Esophagus muscularis mucosa (tissue), 4 donors: Measurements from ENCODE around the gene RXRA. TPM values are rescaled to one million over a fixed set of nuclear protein-coding genes. Genes with fewer than 3 reads are reported as not detected.
A peak's percentile ranks its signal among the peaks of the same experiment; 100 is the strongest.

ENCODE experiments used
- DNase-seq: peaks from one replicate; pipeline ENCODE4 v3.0.0-alpha.2; 2017; ENCODE audit errors: extremely low spot score
- H3K27ac ChIP-seq, 4 donors: fragments of 200-600 bp; sonication (generic); replicated peaks in 1 of 4; 1 replicate in 3 of 4; 2 replicates in 1 of 4; pipeline ENCODE4 v1.5.1; 2016 to 2019; ENCODE audit warnings: mild to moderate bottlenecking in 1 of 4
- H3K27me3 ChIP-seq, 4 donors: fragments of 200-600 bp; sonication (generic); one replicate each; pipeline versions ENCODE4 v1.5.1 to v1.6.0; 2016 to 2019
- H3K36me3 ChIP-seq, 4 donors: fragments of 200-600 bp; sonication (generic); one replicate each; pipeline ENCODE4 v1.5.1; 2016 to 2019
- H3K4me1 ChIP-seq, 4 donors: fragments of 200-600 bp; sonication (generic); one replicate each; pipeline ENCODE4 v1.5.1; 2016 to 2019
- H3K4me3 ChIP-seq, 4 donors: fragments of 200-600 bp; sonication (generic); 1 replicate in 2 of 4; 2 replicates in 2 of 4; pipeline ENCODE4 v1.5.1; 2016 to 2019; ENCODE audit warnings: mild to moderate bottlenecking in 4 of 4, moderate library complexity in 1 of 4
- H3K9me3 ChIP-seq, 4 donors: fragments of 200-600 bp; sonication (generic); 1 replicate in 3 of 4; 2 replicates in 1 of 4; pipeline ENCODE4 v1.5.1; 2016 to 2019
- CTCF ChIP-seq, 3 experiments: fragments of 200-600 bp in 2 of 3; fragments of 450-650 bp in 1 of 3; sonication (generic) in 2 of 3; IDR thresholded peaks; one replicate each; pipeline ENCODE4 v1.5.1; 2017 to 2019; ENCODE audit warnings: antibody characterized with exemption in 3 of 3, mild to moderate bottlenecking in 2 of 3, moderate library complexity in 1 of 3
- EP300 ChIP-seq: sonication (generic); formaldehyde crosslinking; IDR thresholded peaks from one replicate; pipeline ENCODE4 v1.6.1; 2017; ENCODE audit warnings: antibody characterized with exemption
- POLR2A ChIP-seq: fragments of 450-650 bp; IDR thresholded peaks from one replicate; pipeline ENCODE4 v1.6.1; 2017; ENCODE audit warnings: antibody characterized with exemption, moderate library complexity, mild to moderate bottlenecking, low read depth
- POLR2AphosphoS5 ChIP-seq, 2 donors: sonication (generic); formaldehyde crosslinking; IDR thresholded peaks; one replicate each; pipeline ENCODE4 v1.6.1; 2017; ENCODE audit warnings: antibody characterized with exemption in 2 of 2
- WGBS: methylation state at CpG from one replicate; pipeline ENCODE4 v1.1.5; 2018; 5-methylcytosine and 5-hydroxymethylcytosine counted together
- intact Hi-C: fragments of 100-400 bp; cut with DNase I; formaldehyde crosslinking; loops from one replicate; pipeline ENCODE4 v1.15.1; 2023
- total RNA-seq, 4 donors: library from RNA; depleted of rRNA; stranded (reverse); fragments of >200 nt; gene quantifications; one replicate each; pipeline versions ENCODE4 v1.1.0 to v1.2.1, GENCODE V29; 2016

RXRA gene
- total RNA-seq, 4 donors from 2014 or later: 46.4 to 81.0 (median 63.7) TPM

GRCh38 chr9:134474055-134474370, 147.8 kb downstream of the RXRA start:
- WGBS: 48% methylated on average over 6 of the region's 7 CpGs
- TF ChIP-seq POLR2AphosphoS5 (IDR thresholded peaks at IDR 0.05) (no peak), CTCF (IDR thresholded peaks at IDR 0.05) (no peak), POLR2A (no peak), EP300 (no peak)
- H3K4me3 ChIP-seq: no peak overlapping the region
- H3K9me3 ChIP-seq: no peaks in the 10 kb centered on the region
- H3K27me3 ChIP-seq: no peaks in the 10 kb centered on the region
- peak overlapping the region; percentile 66 to 75 (median 70) for H3K27ac ChIP-seq
- peaks cover 30 to 64% (median 52%) of the 10 kb centered on the region in 4 donors for H3K4me1 ChIP-seq
- DNase-seq: no peak
- intact Hi-C loops: no loop called here
- H3K36me3 ChIP-seq: no peaks in the 10 kb centered on the region

GRCh38 chr9:134475011-134475790, 148.9 kb downstream of the RXRA start:
- intact Hi-C loops: no loop called here
- TF ChIP-seq CTCF (IDR thresholded peaks at IDR 0.05) (peak in 1 of 3 experiments; percentile 6), POLR2A (no peak), POLR2AphosphoS5 (IDR thresholded peaks at IDR 0.05) (peak; percentile 29 to 67)
- 10% methylated on average over 16 of the region's 27 CpGs for WGBS
- no peak overlapping the region for H3K4me3 ChIP-seq
- no peaks in the 10 kb centered on the region for H3K9me3 ChIP-seq
- H3K36me3 ChIP-seq: no peaks in the 10 kb centered on the region
- peak overlapping the region; percentile 66 to 75 (median 70) for H3K27ac ChIP-seq
- H3K4me1 ChIP-seq: peaks cover 24 to 52% (median 42%) of the 10 kb centered on the region in 4 donors
- DNase-seq: no peak
- H3K27me3 ChIP-seq: no peaks in the 10 kb centered on the region

- Histone ChIP-seq H3K36me3 (no peaks in the 10 kb centered on the region), H3K27ac (peak overlapping the region; percentile 20 to 75 (median 70)), H3K4me3 (no peak overlapping the region), H3K9me3 (no peaks in the 10 kb centered on the region), H3K27me3 (no peaks in the 10 kb centered on the region), H3K4me1 (peaks cover 24 to 48% (median 42%) of the 10 kb centered on the region in 4 donors)
- intact Hi-C loops: no loop called here
- TF ChIP-seq POLR2AphosphoS5 (IDR thresholded peaks at IDR 0.05) (no peak), EP300 (no peak), CTCF (IDR thresholded peaks at IDR 0.05) (no peak), POLR2A (no peak)
- WGBS: 95% methylated on average over 9 of the region's 9 CpGs
- DNase-seq: no peak
Observed at GRCh38 chr9:134476272-134476941, 150.2 kb downstream of the RXRA start.

GRCh38 chr9:134476942-134477335, 150.7 kb downstream of the RXRA start:
- Histone ChIP-seq H3K4me1 (peaks cover 24 to 48% (median 42%) of the 10 kb centered on the region in 4 donors), H3K27ac (peak overlapping the region in 2 of 4 donors; percentile 66 to 75), H3K36me3 (no peaks in the 10 kb centered on the region), H3K27me3 (no peaks in the 10 kb centered on the region), H3K4me3 (no peak overlapping the region), H3K9me3 (no peaks in the 10 kb centered on the region)
- no peak for DNase-seq
- no peak for TF ChIP-seq POLR2AphosphoS5 (IDR thresholded peaks at IDR 0.05)
- no peak for TF ChIP-seq EP300
- TF ChIP-seq POLR2A: no peak
- no peak for TF ChIP-seq CTCF (IDR thresholded peaks at IDR 0.05)
- WGBS: 95% methylated on average over 5 of the region's 15 CpGs
- intact Hi-C loops: no loop called here
